RWPE1 (cell line): ENCODE results near the gene DYNC1I1.
A peak's percentile ranks its signal among the peaks of the same experiment; 100 is the strongest.

ENCODE experiments used
- CTCF ChIA-PET: fragments of 350-600 bp; sonication (Branson Sonifier 250); formaldehyde crosslinking; extraction: SDS; loops from one replicate; lab custom pipeline; 2021; lab: Yijun Ruan, JAX
- POLR2A ChIA-PET: fragments of 400-600 bp; formaldehyde crosslinking; extraction: SDS; loops from one replicate; lab custom pipeline; 2020; ENCODE audit warnings: antibody characterized with exemption; ENCODE audit not compliant: low non-redundant PET; lab: Yijun Ruan, JAX
- DNase-seq: peaks from one replicate; pipeline ENCODE4 v3.0.0; 2012; ENCODE audit warnings: low spot score
- H3K27ac ChIP-seq: fragments of 450-650 bp; 2 replicates; pipeline ENCODE4 v1.5.1; 2017
- TF ChIP-seq, protein P1 (sequence below): fragments of 450-650 bp; conservative IDR thresholded peaks from 2 replicates; pipeline ENCODE4 v1.5.1; 2017; ENCODE audit warnings: low read depth, mild to moderate bottlenecking

The DYNC1I1 gene

DNA sequence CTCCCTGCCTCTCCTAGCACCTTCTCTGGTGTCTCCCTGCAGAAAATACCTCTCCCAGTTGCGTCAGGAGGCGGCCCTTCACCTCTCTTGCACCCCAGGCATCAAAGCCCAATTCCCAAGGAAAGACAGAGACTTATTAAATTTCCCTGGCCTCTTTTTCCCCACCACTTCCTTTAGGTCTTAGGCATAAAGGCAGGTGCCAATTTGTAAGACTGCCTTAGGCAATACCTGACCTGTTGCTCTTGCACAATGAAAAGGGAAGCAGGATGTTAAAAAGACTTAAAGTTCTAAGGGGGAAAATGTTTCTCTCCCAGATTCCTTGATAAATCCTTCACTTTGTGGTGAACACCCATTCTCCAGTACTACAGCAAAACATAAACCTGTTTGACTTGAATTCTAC, 362.9 kb downstream of the DYNC1I1 start:
- ChIA-PET POLR2A (no interaction called here), CTCF (no interaction called here)
- H3K27ac ChIP-seq: no peak overlapping the region

DNA sequence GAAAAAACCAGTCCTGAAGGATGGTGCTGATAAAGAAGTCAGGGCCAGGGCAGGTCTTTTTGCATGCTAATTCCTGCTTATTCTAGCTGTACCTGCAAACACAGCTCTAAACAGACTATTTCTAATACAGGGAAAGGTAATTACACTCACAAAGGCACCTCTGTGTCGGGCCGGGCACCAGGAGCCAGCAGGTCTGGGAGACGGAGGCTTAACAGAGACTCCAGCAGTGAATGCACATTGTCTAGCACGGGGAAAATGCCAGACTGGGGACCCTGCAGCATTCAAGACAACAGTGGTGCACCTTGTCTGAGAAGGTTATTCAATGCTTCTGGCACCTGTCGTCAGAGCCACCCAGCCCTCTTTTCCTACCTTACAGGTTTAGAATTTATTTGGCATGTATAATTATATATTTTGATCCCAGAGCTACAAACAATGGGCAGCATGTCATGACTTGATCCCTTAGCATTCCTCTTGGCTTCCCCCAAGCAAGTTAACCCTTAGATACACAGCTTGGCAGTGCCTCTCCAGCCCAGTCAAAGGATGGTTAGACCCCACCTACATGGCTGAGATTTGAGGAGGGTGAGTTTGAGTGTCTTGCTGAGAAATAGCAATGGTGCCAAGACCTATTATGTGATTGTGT, 364.4 kb downstream of the DYNC1I1 start:
- DNase-seq: peak; percentile 8
- TF ChIP-seq, protein P1, sequence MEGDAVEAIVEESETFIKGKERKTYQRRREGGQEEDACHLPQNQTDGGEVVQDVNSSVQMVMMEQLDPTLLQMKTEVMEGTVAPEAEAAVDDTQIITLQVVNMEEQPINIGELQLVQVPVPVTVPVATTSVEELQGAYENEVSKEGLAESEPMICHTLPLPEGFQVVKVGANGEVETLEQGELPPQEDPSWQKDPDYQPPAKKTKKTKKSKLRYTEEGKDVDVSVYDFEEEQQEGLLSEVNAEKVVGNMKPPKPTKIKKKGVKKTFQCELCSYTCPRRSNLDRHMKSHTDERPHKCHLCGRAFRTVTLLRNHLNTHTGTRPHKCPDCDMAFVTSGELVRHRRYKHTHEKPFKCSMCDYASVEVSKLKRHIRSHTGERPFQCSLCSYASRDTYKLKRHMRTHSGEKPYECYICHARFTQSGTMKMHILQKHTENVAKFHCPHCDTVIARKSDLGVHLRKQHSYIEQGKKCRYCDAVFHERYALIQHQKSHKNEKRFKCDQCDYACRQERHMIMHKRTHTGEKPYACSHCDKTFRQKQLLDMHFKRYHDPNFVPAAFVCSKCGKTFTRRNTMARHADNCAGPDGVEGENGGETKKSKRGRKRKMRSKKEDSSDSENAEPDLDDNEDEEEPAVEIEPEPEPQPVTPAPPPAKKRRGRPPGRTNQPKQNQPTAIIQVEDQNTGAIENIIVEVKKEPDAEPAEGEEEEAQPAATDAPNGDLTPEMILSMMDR: no peak
- CTCF ChIA-PET: interaction anchor here (1.1 kb wide), 1 partner anchor 40 kb away, joined by 3 read pairs; no protein-coding TSS in a partner anchor
- no peak overlapping the region for H3K27ac ChIP-seq
- POLR2A ChIA-PET: no interaction called here

More for the DNA sequence above, 362.9 kb downstream of the DYNC1I1 start:
- peak; percentile 51 for DNase-seq
- TF ChIP-seq, protein P1: no peak

GRCh38 chr7:96143495-96144259, 371.3 kb downstream of the DYNC1I1 start:
- ChIA-PET POLR2A (no interaction called here), CTCF (interaction anchor here (0.6 kb wide), 1 partner anchor 829 kb away, joined by 4 read pairs; no protein-coding TSS in a partner anchor)
- TF ChIP-seq, protein P1: no peak
- no peak for DNase-seq
- H3K27ac ChIP-seq: no peak overlapping the region

- H3K27ac ChIP-seq: no peak overlapping the region
- DNase-seq: no peak
- TF ChIP-seq, protein P1: no peak
- POLR2A ChIA-PET: no interaction called here
- CTCF ChIA-PET: no interaction called here
Observed at GRCh38 chr7:96144260-96144526, 371.8 kb downstream of the DYNC1I1 start.
